K562 (cell line): ENCODE results near the gene MOXD1. TPM values are rescaled to one million over a fixed set of nuclear protein-coding genes. Genes with fewer than 3 reads are reported as not detected.

Experiments
- ATAC-seq: fragments of 200-7000 bp; cut with Tn5 transposase; 3 replicates; pipeline ENCODE4 v1.9.1; 2020; ENCODE audit warnings: moderate library complexity
- BruUV-seq: library from RNA; stranded (reverse); fragments of 400-500 nt; replicated peaks from 2 replicates; lab custom pipeline; 2021; lab: Mats Ljungman, UMichigan
- CTCF ChIA-PET: fragments of 300-600 bp; formaldehyde crosslinking; extraction: SDS; loops from one replicate; lab custom pipeline; 2021; ENCODE audit warnings: low intra/inter-chr PET ratio; lab: Yijun Ruan, JAX
- POLR2A ChIA-PET: fragments of 300-600, 350-650 bp; sonication (Branson Sonifier 250); formaldehyde crosslinking; extraction: SDS; loops from one replicate; lab custom pipeline; 2021; ENCODE audit warnings: antibody characterized with exemption, inconsistent platforms; lab: Yijun Ruan, JAX
- DNase-seq, 4 experiments: peaks; one replicate each; pipeline versions ENCODE4 v3.0.0 to v3.0.0-alpha.2; 2011 to 2018; ENCODE audit warnings: low spot score in 3 of 4, mixed read lengths in 3 of 4; ENCODE audit errors: extremely low read depth in 1 of 4
- FAIRE-seq: peaks from 2 replicates; lab custom pipeline; 2011; peaks lifted over from hg19 to GRCh38; lab: Jason Lieb, UNC
- H2AFZ ChIP-seq: 2 replicates; pipeline ENCODE4 v1.6.0; 2011; ENCODE audit warnings: low read depth, low read length, control low read depth, inconsistent platforms
- H3K27ac ChIP-seq: fragments of 200-600 bp; 3 replicates; pipeline ENCODE4 v1.8.0; 2011; ENCODE audit warnings: low read depth, mild to moderate bottlenecking, control low read depth, inconsistent platforms, low read length, moderate library complexity, mixed read lengths; ENCODE audit errors: extremely low read depth
- H3K27me3 ChIP-seq, 2 experiments: fragments of 300-600 bp in 1 of 2; 2 replicates in 1 of 2; 3 replicates in 1 of 2; pipeline versions ENCODE4 v1.6.0 to v1.8.0; 2011; ENCODE audit warnings: inconsistent platforms in 2 of 2, low read length in 2 of 2, mild to moderate bottlenecking in 1 of 2, mixed read lengths in 1 of 2, moderate library complexity in 1 of 2; ENCODE audit not compliant: control insufficient read depth in 2 of 2, insufficient read depth in 2 of 2
- H3K36me3 ChIP-seq: fragments of 300-600 bp; 3 replicates; pipeline ENCODE4 v1.8.0; 2011; ENCODE audit warnings: mild to moderate bottlenecking, low read length, inconsistent platforms; ENCODE audit not compliant: control insufficient read depth, insufficient read depth
- H3K4me1 ChIP-seq, 2 experiments: fragments of 200-600 bp in 1 of 2; replicated peaks in 1 of 2; 2 replicates in 1 of 2; 3 replicates in 1 of 2; pipeline versions ENCODE4 v1.5.1 to v1.8.0; 2011; ENCODE audit warnings: inconsistent platforms in 2 of 2, low read length in 2 of 2, mild to moderate bottlenecking in 1 of 2, mixed read lengths in 1 of 2, moderate library complexity in 1 of 2; ENCODE audit not compliant: control insufficient read depth in 2 of 2, insufficient read depth in 2 of 2
- H3K4me2 ChIP-seq: 2 replicates; pipeline ENCODE4 v1.6.1; 2011; ENCODE audit warnings: low read length, control low read depth, inconsistent platforms, mixed read lengths; ENCODE audit not compliant: insufficient read depth
- H3K4me3 ChIP-seq: fragments of 200-600 bp; sonication (generic), shearing (Covaris generic); 2 replicates; pipeline ENCODE4 v1.5.1; 2016; ENCODE audit warnings: control low read depth, inconsistent platforms
- H3K79me2 ChIP-seq: fragments of 200-600 bp; 3 replicates; pipeline ENCODE4 v1.8.0; 2011; ENCODE audit warnings: low read length, inconsistent platforms; ENCODE audit not compliant: control insufficient read depth, insufficient read depth
- H3K9ac ChIP-seq, 2 experiments: 2 replicates each; pipeline versions ENCODE4 v1.6.0 to v1.6.1; 2011; ENCODE audit warnings: low read depth in 2 of 2, low read length in 2 of 2, control low read depth in 1 of 2, inconsistent platforms in 1 of 2, mild to moderate bottlenecking in 1 of 2, mixed read lengths in 1 of 2; ENCODE audit not compliant: insufficient read depth in 1 of 2
- H3K9me1 ChIP-seq: one replicate; pipeline ENCODE4 v1.6.0; 2011; ENCODE audit warnings: inconsistent platforms, mild to moderate bottlenecking, low read length, moderate library complexity; ENCODE audit not compliant: control insufficient read depth, insufficient read depth
- H3K9me3 ChIP-seq: replicated peaks from 2 replicates; pipeline ENCODE4 v1.5.1; 2011; ENCODE audit warnings: low read depth, low read length, inconsistent platforms; ENCODE audit not compliant: control insufficient read depth, insufficient read depth
- H4K20me1 ChIP-seq: replicated peaks from 2 replicates; pipeline ENCODE4 v1.6.1; 2011; ENCODE audit warnings: low read length, inconsistent platforms, mixed read lengths; ENCODE audit not compliant: control insufficient read depth, insufficient read depth
- CCNT2 ChIP-seq: IDR thresholded peaks from 2 replicates; pipeline ENCODE4 v1.6.1; 2011; ENCODE audit warnings: borderline replicate concordance, low read depth, mild to moderate bottlenecking, moderate library complexity, mixed read lengths, low read length; ENCODE audit not compliant: insufficient read length; ENCODE audit errors: extremely low read depth
- CREBBP ChIP-seq: IDR thresholded peaks from one replicate; pipeline ENCODE4 v1.6.1; 2012; ENCODE audit warnings: low read depth, mild to moderate bottlenecking, control low read depth, inconsistent platforms, low read length
- HMG20B ChIP-seq: fragments of 250-450 bp; sonication (Bioruptor Pico); IDR thresholded peaks from 2 replicates; pipeline ENCODE4 v1.5.0; 2021; ENCODE audit warnings: mild to moderate bottlenecking
- KDM5B ChIP-seq: fragments of 200-600 bp; sonication (generic); IDR thresholded peaks from 2 replicates; pipeline ENCODE4 v1.6.1; 2012; ENCODE audit warnings: low read depth, mild to moderate bottlenecking, moderate library complexity, low read length, control low read depth, inconsistent platforms; ENCODE audit not compliant: insufficient replicate concordance
- NEUROD1 ChIP-seq: fragments of 150-350 bp; IDR thresholded peaks from 2 replicates; pipeline ENCODE4 v1.6.1; 2014; ENCODE audit warnings: borderline replicate concordance, low read length, low read depth; ENCODE audit not compliant: partially characterized antibody
- POU5F1 ChIP-seq: fragments of 150-350 bp; IDR thresholded peaks from 2 replicates; pipeline ENCODE4 v1.6.1; 2014; ENCODE audit warnings: borderline replicate concordance, low read length, low read depth, mild to moderate bottlenecking; ENCODE audit not compliant: partially characterized antibody
- RAD51 ChIP-seq: fragments of 450-650 bp; IDR thresholded peaks from 2 replicates; pipeline ENCODE4 v1.7.1; 2016; ENCODE audit warnings: low read depth, mild to moderate bottlenecking, borderline replicate concordance
- RB1 ChIP-seq: fragments of 450-650 bp; IDR thresholded peaks from 2 replicates; pipeline ENCODE4 v1.6.1; 2017; ENCODE audit warnings: low read depth, mild to moderate bottlenecking
- WGBS: fragments of 100-300 bp; shearing (Covaris generic); methylation state at CpG from one replicate; pipeline ENCODE4 v1.1.6; 2016; ENCODE audit warnings: low coverage, mixed read lengths; ENCODE audit not compliant: insufficient coverage; ENCODE audit errors: missing lambda C conversion rate; 5-methylcytosine and 5-hydroxymethylcytosine counted together
- in situ Hi-C: fragments of 300-500 bp; cut with MboI; formaldehyde crosslinking; loops from 4 replicates; pipeline ENCODE4 v1.15.0; 2018; ENCODE audit warnings: inconsistent platforms, mixed read lengths
- intact Hi-C: fragments of 100-400 bp; cut with micrococcal nuclease; formaldehyde crosslinking; loops from 2 replicates; pipeline ENCODE4 v1.14.2; 2022
- polyA plus RNA-seq, 8 experiments: library from polyadenylated mRNA; depleted of rRNA in 4 of 8; stranded (reverse) in 5 of 8; unstranded in 3 of 8; fragments of >200 nt; fragmentation: Nextera tagmentation in 2 of 8; fragmentation: Illumina TruSeq in 1 of 8; extraction: Ambion mirVana in 2 of 8; extraction: Trizol in 1 of 8; gene quantifications; 2 replicates each; pipeline versions ENCODE4 v1.2.1 to v1.2.3, GENCODE V29; 2011 to 2014; ENCODE audit warnings: inconsistent platforms in 1 of 8, missing spikeins in 1 of 8
- total RNA-seq, 7 experiments: library from RNA; depleted of rRNA in 6 of 7; stranded (reverse); fragments of >200 nt in 6 of 7; fragmentation: Illumina TruSeq in 2 of 7; extraction: Trizol in 2 of 7; gene quantifications; 2 replicates each; pipeline versions ENCODE4 v1.2.1 to v1.2.3, GENCODE V29; 2011 to 2021; ENCODE audit warnings: low replicate concordance in 1 of 7
- TF ChIP-seq, protein P1 (sequence below): IDR thresholded peaks from 2 replicates; pipeline ENCODE4 v1.6.1; 2016; ENCODE audit warnings: missing genetic modification characterization, missing compliant biosample characterization
- TF ChIP-seq, protein P2 (sequence below): sonication (generic); formaldehyde crosslinking; IDR thresholded peaks from 2 replicates; pipeline ENCODE4 v1.8.0; 2022; ENCODE audit warnings: mild to moderate bottlenecking, missing genetic modification reagents, borderline replicate concordance
- TF ChIP-seq, protein P3 (sequence below): fragments of 250-450 bp; sonication (Bioruptor Pico); IDR thresholded peaks from 2 replicates; pipeline ENCODE4 v1.8.0; 2021; ENCODE audit warnings: borderline replicate concordance, mild to moderate bottlenecking, moderate library complexity; ENCODE audit not compliant: poor library complexity, severe bottlenecking

The MOXD1 gene
- total and polyA plus RNA-seq, 9 of the 15 experiments (the other 6 are each of a cell fraction or from before 2014, with no cell fraction given): not detected

DNA sequence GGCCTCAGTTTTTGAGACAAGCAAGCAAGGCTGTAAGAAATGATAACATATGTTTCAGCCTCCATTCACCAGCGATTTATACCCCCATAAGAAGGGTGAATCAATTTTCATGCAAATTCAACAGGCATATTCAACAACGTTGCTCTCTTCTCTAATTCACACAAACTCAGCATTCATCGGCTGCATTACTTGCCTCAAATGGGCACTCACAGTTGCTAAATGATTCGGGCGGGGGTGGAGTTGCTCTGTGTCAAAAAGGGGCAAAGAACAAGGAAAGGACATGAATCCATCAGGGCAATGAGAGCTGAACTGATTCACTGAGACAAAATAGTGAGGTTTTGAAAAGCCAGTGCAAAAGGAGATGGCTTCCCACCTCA, 9.0 kb downstream of the MOXD1 start:
- Histone ChIP-seq H3K36me3 (no peaks in the 10 kb centered on the region), H3K27ac (no peak overlapping the region), H3K79me2 (no peaks in the 10 kb centered on the region), H3K9me3 (no peaks in the 10 kb centered on the region), H4K20me1 (no peaks in the 10 kb centered on the region), H3K27me3 (no peaks in the 10 kb centered on the region; a peak in 1 of 5 replicates), H3K4me1 (no peaks in the 10 kb centered on the region), H2AFZ (no peak overlapping the region), H3K4me3 (no peak overlapping the region), H3K9ac (no peak overlapping the region), H3K4me2 (no peak overlapping the region), H3K9me1 (no peaks in the 10 kb centered on the region)
- TF ChIP-seq, protein P1, sequence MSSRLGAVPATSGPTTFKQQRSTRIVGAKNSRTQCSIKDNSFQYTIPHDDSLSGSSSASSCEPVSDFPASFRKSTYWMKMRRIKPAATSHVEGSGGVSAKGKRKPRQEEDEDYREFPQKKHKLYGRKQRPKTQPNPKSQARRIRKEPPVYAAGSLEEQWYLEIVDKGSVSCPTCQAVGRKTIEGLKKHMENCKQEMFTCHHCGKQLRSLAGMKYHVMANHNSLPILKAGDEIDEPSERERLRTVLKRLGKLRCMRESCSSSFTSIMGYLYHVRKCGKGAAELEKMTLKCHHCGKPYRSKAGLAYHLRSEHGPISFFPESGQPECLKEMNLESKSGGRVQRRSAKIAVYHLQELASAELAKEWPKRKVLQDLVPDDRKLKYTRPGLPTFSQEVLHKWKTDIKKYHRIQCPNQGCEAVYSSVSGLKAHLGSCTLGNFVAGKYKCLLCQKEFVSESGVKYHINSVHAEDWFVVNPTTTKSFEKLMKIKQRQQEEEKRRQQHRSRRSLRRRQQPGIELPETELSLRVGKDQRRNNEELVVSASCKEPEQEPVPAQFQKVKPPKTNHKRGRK (tag): no peak
- TF ChIP-seq NEUROD1 (no peak), CREBBP (no peak), KDM5B (no peak), RB1 (no peak), CCNT2 (no peak), POU5F1 (no peak), HMG20B (CRISPR knock-in tag) (no peak), RAD51 (no peak)
- TF ChIP-seq, protein P2, sequence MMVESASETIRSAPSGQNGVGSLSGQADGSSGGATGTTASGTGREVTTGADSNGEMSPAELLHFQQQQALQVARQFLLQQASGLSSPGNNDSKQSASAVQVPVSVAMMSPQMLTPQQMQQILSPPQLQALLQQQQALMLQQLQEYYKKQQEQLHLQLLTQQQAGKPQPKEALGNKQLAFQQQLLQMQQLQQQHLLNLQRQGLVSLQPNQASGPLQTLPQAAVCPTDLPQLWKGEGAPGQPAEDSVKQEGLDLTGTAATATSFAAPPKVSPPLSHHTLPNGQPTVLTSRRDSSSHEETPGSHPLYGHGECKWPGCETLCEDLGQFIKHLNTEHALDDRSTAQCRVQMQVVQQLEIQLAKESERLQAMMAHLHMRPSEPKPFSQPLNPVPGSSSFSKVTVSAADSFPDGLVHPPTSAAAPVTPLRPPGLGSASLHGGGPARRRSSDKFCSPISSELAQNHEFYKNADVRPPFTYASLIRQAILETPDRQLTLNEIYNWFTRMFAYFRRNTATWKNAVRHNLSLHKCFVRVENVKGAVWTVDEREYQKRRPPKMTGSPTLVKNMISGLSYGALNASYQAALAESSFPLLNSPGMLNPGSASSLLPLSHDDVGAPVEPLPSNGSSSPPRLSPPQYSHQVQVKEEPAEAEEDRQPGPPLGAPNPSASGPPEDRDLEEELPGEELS (CRISPR knock-in tag): no peak
- TF ChIP-seq, protein P3, sequence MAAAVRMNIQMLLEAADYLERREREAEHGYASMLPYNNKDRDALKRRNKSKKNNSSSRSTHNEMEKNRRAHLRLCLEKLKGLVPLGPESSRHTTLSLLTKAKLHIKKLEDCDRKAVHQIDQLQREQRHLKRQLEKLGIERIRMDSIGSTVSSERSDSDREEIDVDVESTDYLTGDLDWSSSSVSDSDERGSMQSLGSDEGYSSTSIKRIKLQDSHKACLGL (CRISPR knock-in tag): no peak
- intact Hi-C loops (no loop called here), in situ Hi-C loops (no loop called here)
- CTCF ChIA-PET: interaction anchor here (1.3 kb wide), 1 partner anchor 112 kb away, joined by 6 read pairs; no protein-coding TSS in a partner anchor
- ATAC-seq (no peak), FAIRE-seq (no peak), DNase-seq (no peak)
- 0% methylated on average over 5 of the region's 5 CpGs for WGBS
- BruUV-seq: no TSS peak
- POLR2A ChIA-PET: no interaction called here
